Subcutaneous abdominal adipose tissue (tissue), 5 donors: ENCODE measurements around the gene TRIO.

ENCODE experiments used
- H3K27ac ChIP-seq: one replicate; pipeline ENCODE4 v1.7.0; 2013; ENCODE audit warnings: low read depth, mild to moderate bottlenecking, inconsistent platforms, low read length, moderate library complexity
- H3K27me3 ChIP-seq, 5 donors: one replicate each; pipeline ENCODE4 v1.7.0; 2013; ENCODE audit warnings: low read length in 5 of 5, inconsistent platforms in 1 of 5; ENCODE audit not compliant: control insufficient read depth in 5 of 5, insufficient read depth in 4 of 5
- H3K36me3 ChIP-seq, 5 donors: one replicate each; pipeline ENCODE4 v1.7.0; 2013; ENCODE audit warnings: low read length in 5 of 5; ENCODE audit not compliant: control insufficient read depth in 5 of 5, insufficient read depth in 5 of 5
- H3K4me1 ChIP-seq, 5 donors: one replicate each; pipeline ENCODE4 v1.7.0; 2013; ENCODE audit warnings: low read length in 5 of 5, mild to moderate bottlenecking in 3 of 5, moderate library complexity in 1 of 5; ENCODE audit not compliant: control insufficient read depth in 5 of 5, insufficient read depth in 5 of 5
- H3K4me3 ChIP-seq, 5 donors: one replicate each; pipeline ENCODE4 v1.7.0; 2013; ENCODE audit warnings: low read length in 5 of 5, low read depth in 1 of 5
- H3K9ac ChIP-seq, 5 donors: one replicate each; pipeline ENCODE4 v1.7.0; 2013; ENCODE audit warnings: low read length in 5 of 5, mild to moderate bottlenecking in 4 of 5, moderate library complexity in 3 of 5
- H3K9me3 ChIP-seq, 5 donors: one replicate each; pipeline ENCODE4 v1.7.0; 2013; ENCODE audit warnings: low read length in 5 of 5; ENCODE audit not compliant: control insufficient read depth in 5 of 5
- donor health status: healthy.
- donor health status: healthy.
- donor health status: healthy.
- donor health status: healthy.
- donor health status: healthy.

Gene TRIO

DNA sequence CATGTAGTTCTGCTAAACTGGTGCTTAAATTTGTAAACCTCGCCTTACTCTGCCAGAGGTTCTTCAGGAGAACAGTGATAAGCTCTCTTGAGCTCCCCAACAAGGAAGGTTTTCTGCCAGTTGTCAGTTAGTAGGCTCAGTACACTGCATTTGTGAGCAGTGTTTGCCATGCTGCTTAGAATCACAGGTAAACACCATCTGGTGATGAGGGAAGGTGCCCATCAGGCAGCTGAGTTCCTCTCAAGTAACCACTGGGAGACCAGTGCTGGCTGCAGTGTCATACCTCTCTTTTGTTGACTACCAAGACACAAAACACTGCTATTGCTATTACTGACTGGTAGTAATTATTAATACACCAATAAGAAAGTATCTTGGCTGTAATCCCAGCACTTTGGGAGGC lies 252.3 kb downstream of the TRIO start:
- Histone ChIP-seq H3K4me1 (peaks cover 0 to 24% (median 15%) of the 10 kb centered on the region in 5 donors), H3K27me3 (no peaks in the 10 kb centered on the region), H3K9me3 (no peaks in the 10 kb centered on the region), H3K9ac (no peak overlapping the region), H3K36me3 (peaks cover 32 to 76% (median 60%) of the 10 kb centered on the region in 5 donors), H3K27ac (no peak overlapping the region), H3K4me3 (no peak overlapping the region)

GRCh38 chr5:14396066-14396465 lies 252.9 kb downstream of the TRIO start:
- peaks cover 33 to 75% (median 56%) of the 10 kb centered on the region in 5 donors for H3K36me3 ChIP-seq
- H3K9me3 ChIP-seq, result no peaks in the 10 kb centered on the region
- no peaks in the 10 kb centered on the region for H3K27me3 ChIP-seq
- peaks cover 0 to 25% (median 15%) of the 10 kb centered on the region in 5 donors for H3K4me1 ChIP-seq
- H3K9ac ChIP-seq, result no peak overlapping the region
- H3K27ac ChIP-seq, result no peak overlapping the region
- no peak overlapping the region for H3K4me3 ChIP-seq

DNA sequence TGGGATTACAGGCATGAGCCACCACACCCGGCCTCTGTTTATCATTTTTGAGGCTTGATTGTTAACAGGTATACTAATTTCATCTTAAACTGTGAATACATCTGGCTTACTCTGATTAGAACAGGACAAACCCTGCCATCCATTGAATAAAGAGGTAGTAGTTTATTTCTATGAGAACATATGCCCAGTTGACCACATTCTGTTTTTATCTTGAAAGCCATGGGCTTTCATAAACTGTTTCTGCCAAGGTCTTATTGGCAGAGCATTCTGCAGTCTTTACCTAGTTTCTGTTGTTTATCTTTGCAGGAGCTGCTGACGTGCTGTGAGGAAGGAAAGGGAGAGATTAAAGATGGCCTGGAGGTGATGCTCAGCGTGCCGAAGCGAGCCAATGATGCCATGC lies 253.6 kb downstream of the TRIO start:
- peaks cover 28 to 74% (median 54%) of the 10 kb centered on the region in 5 donors for H3K36me3 ChIP-seq
- peaks cover 0 to 25% (median 15%) of the 10 kb centered on the region in 5 donors for H3K4me1 ChIP-seq
- no peak overlapping the region for H3K27ac ChIP-seq
- H3K4me3 ChIP-seq, result no peak overlapping the region
- H3K9ac ChIP-seq, result no peak overlapping the region
- no peaks in the 10 kb centered on the region for H3K27me3 ChIP-seq
- no peaks in the 10 kb centered on the region for H3K9me3 ChIP-seq

DNA sequence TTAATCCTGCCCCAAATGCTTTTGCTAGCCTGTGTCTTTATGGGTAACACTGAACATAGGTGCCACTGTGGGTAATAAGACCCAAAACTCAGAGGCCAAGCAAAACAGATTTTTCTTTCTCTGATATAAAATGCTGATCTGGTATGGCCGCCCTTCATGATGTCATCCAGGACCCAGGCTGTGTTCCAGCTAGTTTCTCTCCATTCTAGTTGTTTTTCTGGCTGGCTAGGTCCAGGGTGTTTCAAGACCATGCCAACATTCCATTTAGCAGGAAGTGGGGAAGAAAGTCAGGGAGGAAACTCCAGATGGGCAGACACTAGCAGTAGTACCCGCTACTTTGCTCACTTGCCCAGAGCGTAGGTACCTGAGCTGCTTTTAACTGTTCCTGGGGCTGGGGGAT lies 254.6 kb downstream of the TRIO start:
- Histone ChIP-seq H3K36me3 (peaks cover 24 to 68% (median 53%) of the 10 kb centered on the region in 5 donors), H3K9ac (peak overlapping the region in 1 of 5 donors; percentile 24), H3K4me1 (peaks cover 0 to 25% (median 15%) of the 10 kb centered on the region in 5 donors), H3K9me3 (no peaks in the 10 kb centered on the region), H3K27me3 (no peaks in the 10 kb centered on the region), H3K4me3 (no peak overlapping the region), H3K27ac (peak overlapping the region; percentile 44)

DNA sequence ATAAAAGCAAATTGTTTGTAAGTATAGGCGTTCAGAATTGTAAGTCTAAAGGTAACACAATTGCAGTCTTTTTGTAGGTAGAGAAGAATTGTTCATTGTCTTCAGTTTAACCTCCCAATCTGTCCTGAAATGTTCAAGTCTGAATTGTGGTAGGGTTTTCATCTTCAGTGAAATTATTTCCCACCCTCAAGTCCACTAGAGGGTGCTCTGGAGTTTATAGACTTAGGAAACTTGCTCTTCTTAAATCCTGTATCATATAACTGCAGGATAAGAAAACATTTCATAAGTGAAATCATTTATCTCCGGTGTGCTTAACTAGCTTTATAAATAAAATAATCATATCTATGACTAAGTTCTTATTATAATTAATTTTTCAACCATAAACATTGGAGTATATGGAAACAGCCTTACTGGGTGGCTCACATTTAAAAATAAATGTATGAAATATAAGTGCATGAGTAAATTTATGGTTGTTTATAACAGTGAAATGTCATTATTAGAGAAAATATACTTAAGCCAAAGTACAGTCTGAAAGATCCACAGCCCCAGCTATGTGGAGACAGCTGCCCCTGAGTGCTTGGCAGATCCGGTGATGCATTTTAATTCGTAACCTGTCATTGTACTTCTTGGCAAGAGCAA lies 256.0 kb downstream of the TRIO start:
- no peak overlapping the region for H3K9ac ChIP-seq
- H3K27ac ChIP-seq, result no peak overlapping the region
- no peak overlapping the region for H3K4me3 ChIP-seq
- peaks cover 18 to 56% (median 43%) of the 10 kb centered on the region in 5 donors for H3K36me3 ChIP-seq
- H3K9me3 ChIP-seq, result no peaks in the 10 kb centered on the region
- no peaks in the 10 kb centered on the region for H3K27me3 ChIP-seq
- H3K4me1 ChIP-seq, result peaks cover 0 to 25% (median 15%) of the 10 kb centered on the region in 5 donors

- Histone ChIP-seq H3K4me3 (no peak overlapping the region), H3K9ac (no peak overlapping the region), H3K36me3 (peaks cover 18 to 51% (median 34%) of the 10 kb centered on the region in 5 donors), H3K9me3 (no peaks in the 10 kb centered on the region), H3K4me1 (peaks cover 0 to 25% (median 15%) of the 10 kb centered on the region in 5 donors), H3K27ac (no peak overlapping the region), H3K27me3 (no peaks in the 10 kb centered on the region)
Measured at GRCh38 chr5:14400085-14400484, 256.9 kb downstream of the TRIO start.

- Histone ChIP-seq H3K36me3 (peaks cover 15 to 51% (median 31%) of the 10 kb centered on the region in 5 donors), H3K27ac (no peak overlapping the region), H3K4me1 (peaks cover 0 to 25% (median 15%) of the 10 kb centered on the region in 5 donors), H3K9me3 (no peaks in the 10 kb centered on the region), H3K9ac (no peak overlapping the region), H3K27me3 (no peaks in the 10 kb centered on the region), H3K4me3 (no peak overlapping the region)
Measured at GRCh38 chr5:14400611-14401010, 257.5 kb downstream of the TRIO start.

DNA sequence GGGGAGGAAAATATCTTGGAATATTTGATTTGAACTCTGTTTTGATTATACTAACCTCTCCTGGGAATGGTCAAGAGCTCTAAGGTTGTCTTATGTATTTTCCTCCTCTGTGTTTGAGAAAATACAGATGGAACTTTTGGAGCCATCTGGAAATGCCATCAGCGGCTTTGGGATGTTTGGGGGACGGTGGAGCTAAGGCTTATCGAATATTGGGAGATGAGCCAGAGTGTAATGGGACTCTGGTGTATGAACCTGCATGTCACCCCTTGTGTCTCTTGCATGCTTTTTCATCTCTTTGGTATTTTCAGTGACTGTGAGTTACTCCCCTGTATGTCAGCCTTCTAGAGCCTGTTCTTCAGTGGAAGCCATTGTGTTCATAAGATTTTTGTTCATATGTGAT lies 258.5 kb downstream of the TRIO start:
- Histone ChIP-seq H3K9me3 (no peaks in the 10 kb centered on the region), H3K9ac (no peak overlapping the region), H3K27ac (no peak overlapping the region), H3K36me3 (peaks cover 18 to 56% (median 39%) of the 10 kb centered on the region in 5 donors), H3K4me3 (no peak overlapping the region), H3K27me3 (no peaks in the 10 kb centered on the region), H3K4me1 (peaks cover 0 to 25% (median 15%) of the 10 kb centered on the region in 5 donors)

DNA sequence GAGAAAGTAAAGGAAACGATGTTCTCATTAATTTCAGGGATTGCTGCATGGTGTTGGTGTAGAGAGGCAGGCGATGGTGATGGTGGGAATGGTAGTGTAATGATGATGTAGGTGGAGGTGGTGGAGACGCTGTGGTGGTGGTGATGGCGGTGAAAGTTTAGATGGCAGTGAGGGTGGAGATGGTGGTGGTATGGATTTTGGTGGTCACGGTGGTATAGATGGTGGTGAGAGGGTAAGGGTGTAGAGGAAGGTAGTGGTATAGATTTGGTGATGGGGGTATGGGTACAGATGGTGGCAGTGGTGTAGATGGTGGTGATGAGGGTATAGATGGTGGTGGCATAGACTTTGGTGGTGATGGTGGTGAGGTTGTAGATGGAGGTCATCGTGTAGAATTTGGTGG lies 259.3 kb downstream of the TRIO start:
- Histone ChIP-seq H3K27ac (no peak overlapping the region), H3K9ac (no peak overlapping the region), H3K9me3 (no peaks in the 10 kb centered on the region), H3K4me1 (peaks cover 4 to 25% (median 16%) of the 10 kb centered on the region in 5 donors), H3K4me3 (no peak overlapping the region), H3K27me3 (no peaks in the 10 kb centered on the region), H3K36me3 (peaks cover 18 to 56% (median 40%) of the 10 kb centered on the region in 5 donors)

DNA sequence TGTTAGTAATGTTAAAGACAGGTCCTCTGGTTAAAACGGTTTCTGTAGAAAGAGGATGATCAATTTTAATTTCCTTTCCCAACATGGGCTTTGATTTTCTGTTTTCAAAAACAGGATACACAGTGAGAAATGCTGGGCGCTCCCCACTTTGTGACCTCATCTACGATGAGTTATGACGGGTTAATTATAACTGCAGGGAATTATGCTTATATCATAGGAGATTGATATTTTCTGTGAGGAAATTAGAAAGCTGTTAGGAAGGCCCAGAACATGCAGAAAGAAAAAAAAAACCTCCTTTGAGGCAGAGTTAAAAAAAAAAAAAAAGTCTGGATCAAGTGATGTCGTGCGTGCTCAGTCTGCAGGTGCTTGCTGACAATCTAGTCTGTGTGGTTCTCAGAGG lies 261.6 kb downstream of the TRIO start:
- H3K9me3 ChIP-seq, result no peaks in the 10 kb centered on the region
- peaks cover 0 to 21% (median 8%) of the 10 kb centered on the region in 5 donors for H3K4me1 ChIP-seq
- no peak overlapping the region for H3K9ac ChIP-seq
- no peak overlapping the region for H3K27ac ChIP-seq
- H3K36me3 ChIP-seq, result peaks cover 21 to 54% (median 37%) of the 10 kb centered on the region in 5 donors
- H3K27me3 ChIP-seq, result no peaks in the 10 kb centered on the region
- H3K4me3 ChIP-seq, result no peak overlapping the region
